Measurements from ENCODE around the gene PDE11A.

GRCh38 chr2:177708106-177708505 is 364.5 kb downstream of the PDE11A start:
- TF ChIP-seq CTCF (IDR thresholded peaks at IDR 0.05): no peak
- no peak for TF ChIP-seq POLR2A (IDR thresholded peaks at IDR 0.05)

All from lower leg skin (tissue), 3 donors.